ENCODE results near the gene ZNF287. TPM values are rescaled to one million over a fixed set of nuclear protein-coding genes. Genes with fewer than 3 reads are reported as not detected.

The ZNF287 gene
- total RNA-seq: 5.4 and 6.6 TPM in 2 replicates
- 5.5 and 6.7 TPM in 2 replicates for polyA plus RNA-seq
- polyA plus RNA-seq (2012): 6.2 and 7.2 TPM in 2 replicates
- polyA minus RNA-seq (ENCODE audit: low replicate concordance): 0.55 and 3.7 TPM in 2 replicates

- Histone ChIP-seq H4K20me1 (ENCODE audit: control insufficient read depth, extremely low read depth, insufficient read depth, low read length) (no peaks in the 10 kb centered on the region), H3K36me3 (ENCODE audit: control insufficient read depth, insufficient read depth, low read length) (no peaks in the 10 kb centered on the region), H3K4me2 (ENCODE audit: extremely low read depth, insufficient read depth, low read length) (peak within 1 kb of the TSS; percentile 92), H3K9ac (ENCODE audit: insufficient read depth, low read length) (peak within 1 kb of the TSS; percentile 74), H3K27me3 (ENCODE audit: control insufficient read depth, insufficient read depth, low read length) (no peaks in the 10 kb centered on the region), H2AFZ (ENCODE audit: low read length) (peak within 1 kb of the TSS; percentile 94), H3K4me1 (ENCODE audit: control insufficient read depth, extremely low read depth, insufficient read depth, low read length) (peaks cover 5% of the 10 kb centered on the region), H3K9me3 (ENCODE audit: control insufficient read depth, insufficient read depth, low read depth, low read length) (no peaks in the 10 kb centered on the region), H3K27ac (ENCODE audit: insufficient read depth, low read length) (peak within 1 kb of the TSS; percentile 24), H3K79me2 (ENCODE audit: control insufficient read depth, insufficient read depth, low read length) (no peaks in the 10 kb centered on the region), H3K4me3 (replicated peaks in 1 of 4; ENCODE audit: control extremely low read depth in 1 of 4, insufficient read depth in 1 of 4, low read depth in 3 of 4, low read length in 4 of 4) (peak within 1 kb of the TSS; percentile 59 to 91 (median 86))
- TF ChIP-seq CTCF (conservative IDR thresholded peaks at IDR 0.05 in 1 of 2, IDR thresholded peaks at IDR 0.05 in 1 of 2; ENCODE audit: low read depth in 1 of 2, low read length in 2 of 2): no peak
- peak; percentile 84 to 90 for DNase-seq (ENCODE audit: low read depth in 2 of 2)
Measured at GRCh38 chr17:16568541-16569357, at the start of gene ZNF287. Gene ZNF287, minus strand, starts transcription at chr17:16569204. Its CDS starts 1,473 bp downstream, at chr17:16567731.

- H3K27ac ChIP-seq (ENCODE audit: insufficient read depth, low read length): no peak overlapping the region
- H3K27me3 ChIP-seq (ENCODE audit: control insufficient read depth, insufficient read depth, low read length): no peaks in the 10 kb centered on the region
- no peaks in the 10 kb centered on the region for H4K20me1 ChIP-seq (ENCODE audit: control insufficient read depth, extremely low read depth, insufficient read depth, low read length)
- TF ChIP-seq CTCF (conservative IDR thresholded peaks at IDR 0.05 in 1 of 2, IDR thresholded peaks at IDR 0.05 in 1 of 2; ENCODE audit: low read depth in 1 of 2, low read length in 2 of 2): no peak
- TF ChIP-seq EZH2 (IDR thresholded peaks at IDR 0.05; ENCODE audit: low read length, missing control alignments): no peak
- H3K9me3 ChIP-seq (ENCODE audit: control insufficient read depth, insufficient read depth, low read depth, low read length): no peaks in the 10 kb centered on the region
- H3K79me2 ChIP-seq (ENCODE audit: control insufficient read depth, insufficient read depth, low read length): no peaks in the 10 kb centered on the region
- no peak for DNase-seq (ENCODE audit: low read depth in 2 of 2)
- H3K36me3 ChIP-seq (ENCODE audit: control insufficient read depth, insufficient read depth, low read length): no peaks in the 10 kb centered on the region
- H3K4me3 ChIP-seq (replicated peaks in 1 of 4; ENCODE audit: control extremely low read depth in 1 of 4, insufficient read depth in 1 of 4, low read depth in 3 of 4, low read length in 4 of 4): no peak overlapping the region
- H3K4me2 ChIP-seq (ENCODE audit: extremely low read depth, insufficient read depth, low read length): no peak overlapping the region
- no peak overlapping the region for H2AFZ ChIP-seq (ENCODE audit: low read length)
- H3K9ac ChIP-seq (ENCODE audit: insufficient read depth, low read length): no peak overlapping the region
- no peaks in the 10 kb centered on the region for H3K4me1 ChIP-seq (ENCODE audit: control insufficient read depth, extremely low read depth, insufficient read depth, low read length)
Measured at GRCh38 chr17:16617481-16618060, 48.6 kb upstream of the ZNF287 start.

- no peak for DNase-seq (ENCODE audit: low read depth in 2 of 2)
- Histone ChIP-seq H3K36me3 (ENCODE audit: control insufficient read depth, insufficient read depth, low read length) (no peaks in the 10 kb centered on the region), H3K9me3 (ENCODE audit: control insufficient read depth, insufficient read depth, low read depth, low read length) (no peaks in the 10 kb centered on the region), H2AFZ (ENCODE audit: low read length) (no peak overlapping the region), H3K27ac (ENCODE audit: insufficient read depth, low read length) (no peak overlapping the region), H3K79me2 (ENCODE audit: control insufficient read depth, insufficient read depth, low read length) (no peaks in the 10 kb centered on the region), H3K4me3 (replicated peaks in 1 of 4; ENCODE audit: control extremely low read depth in 1 of 4, insufficient read depth in 1 of 4, low read depth in 3 of 4, low read length in 4 of 4) (no peak overlapping the region), H3K9ac (ENCODE audit: insufficient read depth, low read length) (no peak overlapping the region), H3K27me3 (ENCODE audit: control insufficient read depth, insufficient read depth, low read length) (no peaks in the 10 kb centered on the region), H3K4me2 (ENCODE audit: extremely low read depth, insufficient read depth, low read length) (no peak overlapping the region), H3K4me1 (ENCODE audit: control insufficient read depth, extremely low read depth, insufficient read depth, low read length) (no peaks in the 10 kb centered on the region), H4K20me1 (ENCODE audit: control insufficient read depth, extremely low read depth, insufficient read depth, low read length) (no peaks in the 10 kb centered on the region)
- TF ChIP-seq CTCF (conservative IDR thresholded peaks at IDR 0.05 in 1 of 2, IDR thresholded peaks at IDR 0.05 in 1 of 2; ENCODE audit: low read depth in 1 of 2, low read length in 2 of 2) (no peak), EZH2 (IDR thresholded peaks at IDR 0.05; ENCODE audit: low read length, missing control alignments) (no peak)
Measured at GRCh38 chr17:16599537-16599936, 30.5 kb upstream of the ZNF287 start.
